Vagina (tissue), 2 donors: ENCODE data around the gene SLC37A3.

Experiments used
- CTCF ChIP-seq, 3 experiments: fragments of 450-650 bp in 2 of 3; fragments of 200-600 bp in 1 of 3; sonication (generic) in 1 of 3; IDR thresholded peaks; one replicate each; pipeline ENCODE4 v1.5.1; 2017 to 2019; ENCODE audit warnings: antibody characterized with exemption in 3 of 3, mild to moderate bottlenecking in 2 of 3, moderate library complexity in 2 of 3
- POLR2A ChIP-seq, 2 donors: fragments of 450-650 bp; IDR thresholded peaks; one replicate each; pipeline ENCODE4 v1.6.1; 2017; ENCODE audit warnings: antibody characterized with exemption in 2 of 2, mild to moderate bottlenecking in 2 of 2, moderate library complexity in 2 of 2
- POLR2AphosphoS5 ChIP-seq, 2 donors: sonication (generic); formaldehyde crosslinking; IDR thresholded peaks; one replicate each; pipeline ENCODE4 v1.9.0; 2017; ENCODE audit warnings: antibody characterized with exemption in 2 of 2, mild to moderate bottlenecking in 2 of 2, low read depth in 1 of 2; ENCODE audit not compliant: insufficient read depth in 1 of 2

- TF ChIP-seq CTCF (IDR thresholded peaks at IDR 0.05) (no peak), POLR2A (IDR thresholded peaks at IDR 0.05) (no peak), POLR2AphosphoS5 (IDR thresholded peaks at IDR 0.05; ENCODE audit: insufficient read depth in 1 of 2, low read depth in 1 of 2) (no peak)
Measured at GRCh38 chr7:140287988-140288387, 110.3 kb downstream of the SLC37A3 start.
